HT-29 (cell line): ENCODE data around the gene GAL. TPM values are rescaled to one million over a fixed set of nuclear protein-coding genes. Genes with fewer than 3 reads are reported as not detected.
A peak's percentile ranks its signal among the peaks of the same experiment; 100 is the strongest.

Source experiments
- DNase-seq: peaks from one replicate; pipeline ENCODE4 v3.0.0-alpha.2; 2015; ENCODE audit warnings: low spot score
- total RNA-seq: library from RNA; depleted of rRNA; stranded (reverse); fragments of >200 nt; shearing (Covaris generic); gene quantifications from 2 replicates; pipeline ENCODE4 v1.2.3, GENCODE V29; 2014; rRNA removed

GAL gene
- total RNA-seq, 1 experiment from 2014 or later, result not detected

DNA sequence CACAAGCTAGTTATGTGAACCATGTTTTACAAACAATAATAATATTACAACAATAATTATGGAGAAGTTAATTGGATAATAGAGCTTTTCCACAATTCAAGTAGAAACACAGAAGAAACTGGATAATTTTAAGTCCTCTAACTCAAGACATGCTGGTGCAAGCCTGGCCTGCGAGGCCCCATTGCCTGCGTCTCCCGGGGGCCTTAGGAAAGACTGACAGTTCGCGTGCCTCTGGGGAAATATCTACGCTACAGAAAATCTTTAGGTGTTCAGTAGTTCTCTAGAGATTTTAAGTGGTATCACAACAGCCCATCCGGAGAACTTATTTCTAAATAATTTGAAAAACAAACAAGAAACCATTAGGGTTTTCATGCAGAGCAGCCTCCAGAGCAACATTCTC is 23.2 kb downstream of the GAL start:
- DNase-seq, result no peak

DNA sequence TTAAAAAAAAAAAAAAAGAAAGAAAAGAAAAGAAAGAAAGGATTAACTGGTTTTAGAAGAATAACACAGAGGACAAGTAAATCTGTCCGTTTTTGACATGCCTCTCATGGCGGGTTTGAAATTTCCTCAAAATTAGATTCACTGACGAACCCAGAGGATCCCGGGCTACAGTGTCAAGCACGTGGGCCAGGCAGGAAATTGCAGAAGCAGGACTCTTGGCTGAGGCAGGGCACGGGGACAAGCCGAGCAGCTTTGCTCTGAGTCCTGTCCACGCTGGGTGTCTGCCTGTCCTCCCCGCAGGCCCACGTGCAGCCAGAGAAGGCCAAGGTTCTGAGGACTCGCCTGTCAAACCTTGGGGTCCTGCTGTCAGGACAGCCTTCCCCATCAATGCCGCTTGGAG is 24.7 kb downstream of the GAL start:
- DNase-seq, result no peak

DNA sequence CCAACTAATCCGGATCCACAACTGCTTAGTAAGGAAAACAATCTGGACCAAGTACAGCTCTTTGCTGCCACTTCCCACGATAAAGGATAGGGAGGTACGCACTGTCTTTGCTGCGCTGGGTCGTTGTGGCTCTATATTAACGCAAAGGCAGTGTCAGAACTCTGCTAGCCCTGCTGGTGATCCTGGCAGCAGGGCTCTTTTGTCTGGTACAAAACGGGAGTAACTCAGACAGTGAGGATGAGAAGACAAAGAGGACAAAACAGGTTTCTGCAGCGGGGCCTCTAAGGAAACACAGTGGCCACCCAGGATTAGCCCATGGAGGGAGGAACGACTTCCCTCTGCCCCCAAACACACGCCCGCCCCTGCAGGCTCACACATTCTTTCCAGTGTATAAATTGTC is 26.1 kb downstream of the GAL start:
- DNase-seq, result no peak

DNA sequence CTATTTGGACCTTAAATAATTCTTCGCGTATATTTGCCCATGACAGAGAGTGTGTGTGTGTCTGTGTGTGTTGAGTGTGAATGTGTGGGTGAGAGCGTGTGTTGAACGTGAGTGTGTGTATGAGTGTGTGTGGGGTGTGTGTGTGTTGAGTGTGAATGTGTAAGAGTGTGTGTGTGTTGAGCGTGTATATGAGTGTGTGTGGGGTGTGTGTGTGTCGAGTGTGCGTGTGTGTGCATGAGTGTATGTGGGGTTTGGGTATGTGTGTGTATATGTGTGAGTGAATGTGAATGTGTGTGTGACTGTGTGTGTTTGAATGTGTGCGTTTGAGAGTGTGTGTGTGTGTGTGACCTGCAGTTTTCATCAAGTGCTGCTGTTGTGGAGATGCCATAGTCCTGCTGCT is 26.8 kb downstream of the GAL start:
- no peak for DNase-seq

DNA sequence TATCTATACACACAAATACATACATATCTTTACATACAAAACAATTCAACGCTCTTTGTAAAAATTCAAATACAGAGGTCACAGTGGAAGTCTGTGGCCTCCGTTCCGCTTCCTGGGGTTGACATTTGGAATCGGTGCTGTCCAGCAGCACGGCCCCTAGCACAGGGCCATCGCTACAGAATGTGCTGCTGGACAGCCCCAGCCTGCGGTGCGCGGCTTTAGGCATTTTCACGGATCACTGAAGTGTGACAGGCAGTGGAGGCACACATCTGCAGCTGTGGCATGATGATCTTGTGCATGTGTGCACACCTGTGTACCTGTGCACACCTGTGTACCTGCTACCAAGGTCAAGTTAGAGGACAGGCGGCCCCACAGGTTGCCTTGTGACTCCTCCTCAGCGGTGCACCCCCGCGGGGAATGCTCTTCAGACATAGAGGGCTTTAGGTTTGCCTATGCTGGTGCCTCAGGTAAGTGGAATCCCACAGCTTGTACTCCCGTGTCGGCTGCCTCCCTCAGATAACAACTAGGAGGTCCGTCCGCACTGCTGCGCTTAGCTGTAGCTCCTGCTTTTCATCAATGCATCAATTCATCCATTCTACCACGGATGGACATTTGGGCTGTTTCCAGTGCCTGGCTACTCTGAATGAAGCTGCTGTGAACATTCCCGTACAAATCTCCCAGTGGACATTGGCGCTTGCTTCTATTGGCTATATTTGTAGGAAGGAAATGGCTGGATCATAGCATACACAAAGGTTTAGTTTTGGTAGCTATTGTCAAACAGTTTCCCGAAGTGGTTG is 29.9 kb downstream of the GAL start:
- no peak for DNase-seq

DNA sequence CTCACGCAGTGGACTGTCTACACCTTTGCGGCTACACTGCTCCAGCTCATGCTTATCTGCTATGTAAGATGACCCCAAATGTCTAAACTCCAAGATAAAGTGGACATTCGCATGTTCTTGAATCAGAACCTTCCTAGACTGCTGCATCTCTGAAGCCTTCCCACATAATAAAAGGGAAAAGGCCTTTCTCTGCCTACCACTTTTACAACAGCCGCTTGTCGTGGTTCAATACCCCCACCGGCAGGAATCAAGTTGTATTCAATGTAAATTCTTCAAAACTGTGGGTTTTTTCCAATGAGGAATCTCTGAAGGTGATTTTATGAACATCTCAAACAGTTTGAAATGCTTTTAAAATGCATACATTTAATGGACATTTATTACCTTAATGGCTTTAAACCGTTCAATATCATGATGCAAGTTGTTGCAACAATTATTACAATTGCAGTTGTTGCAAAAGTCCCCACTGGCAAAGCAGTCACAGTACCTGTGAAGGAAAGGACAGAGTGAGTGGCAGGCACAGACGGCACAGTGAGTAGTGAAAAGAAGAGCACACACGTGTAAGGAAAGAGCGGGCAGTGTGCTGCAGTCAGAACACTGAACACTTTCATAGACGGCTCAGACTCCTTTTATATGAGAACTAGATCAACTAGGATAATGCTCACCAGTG is 31.2 kb downstream of the GAL start:
- DNase-seq, result no peak

DNA sequence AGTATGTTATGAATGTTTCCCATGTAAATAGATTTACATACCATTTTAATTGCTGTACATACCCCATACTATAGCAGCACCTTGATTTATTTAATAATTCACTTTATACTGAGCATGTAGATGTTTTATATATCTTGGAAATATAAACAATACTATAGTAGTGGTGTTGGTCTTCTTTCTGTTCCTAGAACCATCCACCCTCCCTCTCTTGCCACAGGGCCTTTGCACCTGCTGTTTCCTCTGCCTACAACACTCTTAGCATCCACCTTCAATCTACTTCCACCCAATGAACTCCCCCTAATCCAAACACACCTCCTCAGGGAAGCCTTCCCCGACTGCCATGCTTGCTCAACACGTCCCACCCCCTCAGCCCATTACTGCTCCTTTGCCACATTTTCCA is 36.7 kb downstream of the GAL start:
- no peak for DNase-seq

DNA sequence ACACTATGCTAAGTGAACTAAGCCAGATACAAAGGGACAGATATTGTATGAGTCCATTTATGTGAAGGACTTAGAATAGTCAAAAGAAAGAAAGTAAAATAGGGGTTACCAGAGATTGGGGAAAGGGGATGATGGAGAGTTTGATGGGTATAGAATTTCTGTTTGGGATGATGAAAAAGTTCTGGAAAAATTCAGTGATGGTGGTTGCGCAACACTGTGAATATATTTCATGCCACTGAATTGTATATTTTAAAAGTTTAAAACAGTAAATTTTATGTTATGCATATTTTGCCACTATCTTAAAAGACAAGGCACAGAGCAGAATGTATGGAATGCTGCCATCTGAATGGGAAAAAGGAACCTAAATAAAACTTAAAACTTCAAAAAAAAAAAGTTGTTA is 37.8 kb downstream of the GAL start:
- no peak for DNase-seq

DNA sequence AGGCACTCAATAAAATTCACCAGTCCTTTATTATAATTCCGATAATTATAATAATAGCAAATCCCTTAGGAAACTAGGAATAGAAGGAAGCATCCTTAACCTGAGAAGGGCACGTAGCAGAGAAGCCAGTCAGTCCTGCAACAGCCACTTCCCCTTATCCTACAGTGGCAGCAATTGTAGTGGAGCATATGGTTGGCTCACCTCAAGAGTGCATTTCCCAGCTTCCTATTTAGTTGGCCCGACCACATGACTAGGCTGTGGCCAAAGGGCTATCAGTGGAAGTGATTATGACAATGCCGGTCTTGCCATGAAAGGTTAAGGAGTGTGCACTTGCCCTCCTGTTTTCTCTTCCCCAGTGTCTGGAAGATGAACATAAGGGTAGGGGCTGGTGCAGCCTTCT is 39.9 kb downstream of the GAL start:
- no peak for DNase-seq

DNA sequence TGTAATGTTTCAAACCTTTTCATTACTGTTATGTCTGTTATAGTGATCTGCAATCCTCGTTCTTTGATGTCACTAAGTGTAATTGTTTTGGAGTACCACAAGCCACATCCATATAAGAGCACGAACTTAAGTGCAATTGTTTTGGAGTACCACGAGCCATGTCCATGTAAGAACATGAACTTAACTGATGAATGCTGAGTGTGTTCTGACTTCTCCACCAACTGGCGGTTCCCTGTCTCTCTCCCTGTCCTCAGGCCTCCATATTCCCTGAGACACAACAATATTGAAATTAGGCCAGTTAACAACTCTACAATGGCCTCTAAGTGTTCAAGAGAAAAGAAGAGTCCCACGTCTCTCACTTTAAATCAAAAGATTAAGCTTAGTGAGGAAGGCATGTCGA is 43.4 kb downstream of the GAL start:
- DNase-seq, result peak; percentile 29

DNA sequence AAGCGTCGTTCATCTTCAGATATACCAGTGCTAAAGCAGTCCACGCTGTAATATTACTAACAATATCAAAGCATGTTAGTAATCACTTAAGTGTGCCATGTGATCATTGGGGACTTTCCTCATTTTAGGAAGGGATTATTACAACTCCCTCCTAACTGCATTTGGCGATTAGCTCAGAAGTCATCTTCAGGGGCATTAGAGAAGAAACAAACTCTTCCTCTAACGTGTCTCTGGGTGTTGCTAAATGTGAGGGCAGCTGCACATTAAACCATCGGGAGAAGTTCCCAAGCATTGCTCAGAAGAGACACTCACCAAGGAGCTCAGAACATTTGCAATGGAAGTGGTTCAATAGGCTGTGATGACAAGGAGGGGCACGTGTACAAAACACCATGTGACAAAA is 49.8 kb downstream of the GAL start:
- no peak for DNase-seq

DNA sequence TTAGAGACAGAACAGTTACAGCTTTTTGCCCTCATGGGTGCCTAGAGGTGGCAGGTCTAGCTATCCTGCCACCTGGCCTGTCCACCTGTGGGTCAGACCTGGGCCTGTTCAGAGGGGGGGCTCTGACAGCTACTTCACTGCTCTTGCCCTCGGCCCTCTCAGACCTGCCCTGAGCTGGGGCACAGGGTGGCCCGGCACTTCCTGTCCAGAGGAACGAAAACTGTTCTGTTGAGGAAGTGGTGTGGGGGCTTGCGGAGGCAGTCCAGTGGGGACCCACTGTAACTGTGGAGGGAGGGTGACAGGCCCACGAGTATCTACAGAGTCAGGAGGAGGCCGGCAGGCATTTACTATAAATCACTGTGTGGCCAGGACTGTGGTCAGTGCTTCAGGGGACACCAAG is 50.8 kb downstream of the GAL start:
- no peak for DNase-seq

DNA sequence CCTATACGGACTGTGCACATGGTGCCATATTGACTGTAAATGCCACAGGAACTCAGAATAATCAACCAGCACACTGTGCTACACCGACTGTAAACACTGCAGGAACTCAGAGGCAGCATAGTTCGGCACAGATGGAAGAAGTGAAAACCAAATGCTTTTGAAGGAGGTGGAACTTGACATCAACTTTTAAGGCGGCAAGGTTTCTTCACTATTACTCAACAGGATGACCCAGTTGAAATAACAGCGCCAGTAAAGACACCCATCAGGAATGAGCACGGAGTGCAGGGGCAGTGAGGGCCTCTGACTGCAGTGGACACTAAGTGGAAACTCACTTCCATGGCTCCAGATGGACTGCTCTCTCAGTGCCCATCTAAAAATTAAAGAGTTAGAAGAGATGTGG is 51.3 kb downstream of the GAL start:
- no peak for DNase-seq

Other genes starting within 250 kb of the GAL start
- gene PPP6R3, start 223.8 kb upstream of the GAL start, total RNA-seq, result 198 and 215 TPM in 2 replicates
- 26.3 and 31.7 TPM in 2 replicates for gene TESMIN, start 67.0 kb downstream of the GAL start, total RNA-seq
- 25.3 and 25.4 TPM in 2 replicates for gene CPT1A, start 157.4 kb downstream of the GAL start, total RNA-seq
- gene MRPL21, start 219.3 kb downstream of the GAL start, total RNA-seq, result 128 and 129 TPM in 2 replicates
- 20.4 and 22.0 TPM in 2 replicates for gene IGHMBP2, start 219.3 kb downstream of the GAL start, total RNA-seq